ENCODE results near the gene CHEK2.
"Not testable (repeated sequence)": the region's sequence is repeated elsewhere in the genome, so short reads cannot be mapped to it uniquely, and the experiment has no call there.

CHEK2 gene

DNA sequence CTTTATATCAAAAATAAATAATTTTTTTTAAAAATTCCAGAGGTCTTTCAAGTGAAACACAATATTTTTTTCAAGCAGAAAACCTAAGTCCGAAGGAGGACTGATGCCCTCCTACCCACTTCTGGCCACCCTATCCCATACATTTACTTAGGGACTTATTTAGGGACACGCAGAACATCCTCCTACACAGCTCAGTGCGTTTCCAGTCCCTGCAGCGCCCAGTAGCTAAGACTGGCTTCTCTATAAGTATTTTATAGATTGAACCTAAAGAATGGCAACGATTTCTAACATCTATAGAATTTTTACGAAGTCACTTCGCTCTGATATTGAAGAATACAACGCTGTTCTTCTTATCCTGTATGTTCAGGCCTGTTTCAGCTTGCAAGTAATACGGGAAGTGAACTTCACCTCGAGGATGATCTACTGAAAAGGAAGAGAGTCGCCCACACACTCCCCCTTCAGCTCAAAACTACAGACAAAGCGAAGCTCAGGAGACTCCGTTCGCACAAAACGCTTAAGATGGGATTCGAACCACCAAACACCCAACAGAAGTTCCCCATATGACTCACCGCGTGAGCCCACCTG, 328 bp downstream of the CHEK2 start:
- no peak for DNase-seq

DNA sequence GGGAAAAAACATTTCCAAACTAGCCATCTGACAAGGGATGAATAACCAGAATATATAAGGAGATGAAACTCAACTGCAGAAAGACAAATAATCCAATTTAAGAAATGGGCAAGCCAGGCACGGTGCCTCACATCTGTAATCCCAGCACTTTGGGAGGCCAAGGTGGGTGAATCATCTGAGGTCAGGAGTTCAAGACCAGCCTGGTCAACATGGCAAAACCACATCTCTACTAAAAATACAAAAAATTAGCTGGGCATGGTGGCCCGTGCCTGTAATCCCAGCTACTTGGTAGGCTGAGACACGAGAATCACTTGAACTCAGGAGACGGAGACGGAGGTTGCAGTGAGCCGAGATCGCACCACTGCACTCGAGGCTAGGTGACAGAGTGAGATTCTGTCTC, 2.7 kb downstream of the CHEK2 start:
- not testable (repeated sequence) for DNase-seq

DNA sequence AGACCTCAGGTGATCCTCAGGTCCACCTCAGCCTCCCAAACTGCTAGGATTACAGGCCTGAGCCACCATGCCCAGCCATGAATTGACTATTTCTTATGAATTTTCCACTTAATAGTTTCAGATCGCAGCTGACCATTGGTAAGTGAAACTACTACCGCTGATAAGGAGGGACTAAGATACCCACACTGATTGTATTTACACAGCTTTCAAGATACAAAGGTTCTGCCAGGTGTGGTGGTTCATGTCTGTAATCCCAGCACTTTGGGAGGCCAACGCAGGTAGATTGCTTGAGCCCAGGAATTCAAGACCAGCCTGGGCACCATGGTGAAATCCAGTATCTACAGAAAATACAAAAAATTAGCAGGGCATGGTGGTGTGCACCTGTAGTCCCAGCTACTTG, 3.9 kb downstream of the CHEK2 start:
- no peak for DNase-seq

DNA sequence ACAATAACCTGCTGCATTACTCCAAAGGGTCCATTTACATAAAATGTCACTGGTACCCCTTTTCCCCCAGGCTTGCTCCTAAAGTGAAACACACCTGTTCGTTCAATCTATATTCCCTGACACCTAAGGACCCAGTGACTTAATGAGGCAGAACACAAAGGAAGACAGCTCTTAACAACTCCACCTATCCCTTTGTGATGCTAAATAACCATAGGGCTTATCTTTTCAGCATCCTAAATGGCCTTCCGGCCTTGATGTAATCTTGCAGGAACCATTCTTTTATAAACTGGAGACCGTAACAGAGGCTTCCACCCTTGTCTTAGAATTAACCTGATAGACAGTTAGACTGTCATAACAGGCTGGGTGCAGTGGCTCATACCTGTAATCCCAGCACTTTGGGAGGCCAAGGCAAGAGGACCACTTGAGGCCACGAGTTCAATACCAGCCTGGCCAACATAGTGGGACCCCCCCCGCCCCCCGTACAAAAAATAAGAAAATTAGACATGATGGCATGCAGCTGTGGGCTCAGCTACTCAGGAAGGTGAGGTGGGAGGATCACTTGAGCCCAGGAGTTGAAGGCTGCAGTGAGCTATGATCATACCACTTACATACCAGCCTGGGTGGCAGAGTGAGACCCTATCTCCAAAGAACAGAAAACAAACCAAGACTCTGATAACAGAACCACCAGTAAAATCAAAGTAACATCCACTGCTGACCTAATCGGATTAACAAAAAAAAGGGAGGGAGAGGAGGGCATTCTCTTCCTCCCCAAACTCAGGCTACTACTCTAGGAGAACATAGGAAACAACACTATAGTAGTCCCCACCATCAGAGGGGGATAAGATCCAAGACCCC, 5.1 kb downstream of the CHEK2 start:
- no peak for DNase-seq

GRCh38 chr22:28734393-28734792, 7.2 kb downstream of the CHEK2 start:
- no peak for DNase-seq

DNA sequence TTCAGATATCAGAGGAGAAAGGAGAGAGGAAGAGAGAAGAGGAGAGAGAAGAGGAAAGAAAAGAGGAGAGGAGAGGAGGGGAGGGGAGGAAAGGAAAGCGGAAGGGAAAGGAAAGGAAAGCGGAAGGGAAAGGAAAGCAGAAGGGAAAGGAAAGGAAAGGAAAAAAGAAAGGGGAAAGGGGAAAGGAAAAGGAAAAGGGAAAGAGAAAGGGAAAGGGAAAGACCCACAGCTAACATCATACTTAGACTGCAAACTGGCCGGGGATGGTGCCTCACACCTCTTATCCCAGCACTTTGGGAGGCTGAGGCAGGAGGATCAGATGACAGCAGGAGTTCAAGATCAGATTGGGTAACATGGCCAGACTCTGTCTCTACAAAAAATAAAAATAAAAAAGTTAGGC, 11.4 kb downstream of the CHEK2 start:
- no peak for DNase-seq

DNA sequence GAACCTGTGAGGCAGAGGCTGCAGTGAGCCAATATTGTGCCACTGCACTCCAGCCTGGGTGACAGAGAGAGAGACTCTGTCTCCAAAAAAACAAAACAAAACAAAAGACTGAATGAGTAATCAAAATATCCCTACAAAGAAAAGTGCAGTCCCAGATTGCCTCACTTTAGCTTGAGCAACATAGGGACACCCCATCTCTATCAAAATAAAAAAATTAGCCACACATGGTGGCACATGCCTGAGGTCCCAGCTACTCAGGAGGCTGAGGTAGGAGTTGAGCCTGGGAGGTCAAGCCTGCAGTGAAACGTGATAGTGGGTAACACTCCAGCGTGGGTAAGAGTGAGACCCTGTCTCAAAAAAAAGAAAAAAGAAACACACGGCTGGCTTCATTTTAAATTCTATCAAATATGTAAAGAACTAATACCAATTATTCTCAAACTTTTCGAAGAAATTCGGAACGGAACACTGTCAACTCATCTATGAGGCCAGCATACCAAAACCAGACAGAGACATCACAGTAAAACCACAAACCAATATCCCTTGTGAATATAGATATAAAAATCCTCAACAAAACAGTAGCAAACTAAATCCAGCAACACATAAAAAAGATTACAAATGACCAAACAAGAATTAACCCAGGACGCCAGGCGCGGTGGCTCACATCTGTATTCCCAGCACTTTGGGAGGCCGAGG, 12.9 kb downstream of the CHEK2 start:
- DNase-seq: no peak

- no peak for DNase-seq
These were observed 13.6 kb downstream of the CHEK2 start for GRCh38 chr22:28728002-28728401.

- DNase-seq: no peak
These were observed 23.6 kb downstream of the CHEK2 start for GRCh38 chr22:28718044-28718443.

- DNase-seq: no peak
These were observed 24.9 kb downstream of the CHEK2 start for GRCh38 chr22:28716686-28717085.

- DNase-seq: no peak
These were observed 26.0 kb downstream of the CHEK2 start for GRCh38 chr22:28715611-28716010.

GRCh38 chr22:28714043-28714628, 27.5 kb downstream of the CHEK2 start:
- DNase-seq: no peak

DNA sequence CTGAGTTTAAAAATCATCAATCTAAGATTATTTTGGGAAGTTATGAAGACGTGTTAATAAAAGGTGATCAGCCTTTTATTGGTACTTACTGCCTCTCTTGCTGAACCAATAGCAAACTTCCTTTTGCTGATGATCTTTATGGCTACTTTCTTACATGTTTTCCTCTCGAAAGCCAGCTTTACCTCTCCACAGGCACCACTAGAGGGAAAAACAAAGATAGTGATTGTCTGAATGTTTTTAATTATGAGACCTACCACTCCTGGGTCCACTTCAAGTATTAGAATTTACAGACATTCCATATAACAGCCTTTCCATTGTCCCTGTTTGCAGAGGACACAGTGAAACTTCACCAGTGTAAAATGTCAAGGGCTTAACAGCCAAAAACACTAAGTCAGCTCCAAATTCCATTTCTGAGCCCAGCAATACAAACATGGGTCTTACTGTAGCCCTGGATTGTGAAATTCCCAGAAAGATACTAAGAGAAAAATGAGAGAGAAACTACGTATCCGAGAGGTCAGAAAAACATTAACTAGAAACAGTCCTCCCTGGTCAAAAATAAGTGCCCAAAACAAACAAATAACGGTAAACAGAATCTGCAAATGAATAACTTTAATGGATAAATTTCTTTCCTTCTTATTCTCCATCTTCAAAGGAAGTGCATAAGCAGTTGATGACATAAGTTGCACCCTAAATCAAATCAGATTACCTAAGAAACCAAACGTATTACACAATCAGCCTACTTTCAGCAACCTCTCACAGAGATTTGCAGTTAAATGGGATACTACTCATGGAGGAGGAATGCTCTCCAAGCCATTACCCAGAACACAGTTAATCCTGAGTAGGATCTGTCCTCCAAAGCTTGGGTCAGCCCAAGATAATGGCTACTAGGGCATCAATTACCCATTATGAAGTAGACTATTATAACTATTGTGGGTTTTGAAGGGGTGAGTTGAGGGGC, 29.5 kb downstream of the CHEK2 start:
- DNase-seq: no peak

- DNase-seq: no peak
These were observed 30.3 kb downstream of the CHEK2 start for GRCh38 chr22:28711341-28711740.

- no peak for DNase-seq
These were observed 30.9 kb downstream of the CHEK2 start for GRCh38 chr22:28710576-28711191.

DNA sequence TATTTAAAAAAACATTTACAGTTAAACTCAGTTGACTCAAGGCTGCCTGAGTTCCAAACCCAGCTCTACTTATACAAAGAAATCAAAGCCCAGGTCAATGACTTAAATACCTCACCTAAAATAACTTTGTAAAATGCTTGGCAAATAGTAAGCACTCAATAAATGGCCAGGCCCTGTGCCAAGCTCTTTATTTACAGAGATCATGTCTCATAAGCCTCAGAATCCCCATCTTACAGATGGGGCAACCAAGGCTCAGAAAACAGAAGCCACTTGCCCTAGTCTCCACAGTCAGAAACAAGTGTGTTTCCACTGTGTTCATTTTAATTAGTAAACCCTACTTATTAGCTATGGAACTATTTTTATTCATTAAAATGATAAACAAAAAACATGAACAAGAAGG, 31.5 kb downstream of the CHEK2 start:
- no peak for DNase-seq

DNA sequence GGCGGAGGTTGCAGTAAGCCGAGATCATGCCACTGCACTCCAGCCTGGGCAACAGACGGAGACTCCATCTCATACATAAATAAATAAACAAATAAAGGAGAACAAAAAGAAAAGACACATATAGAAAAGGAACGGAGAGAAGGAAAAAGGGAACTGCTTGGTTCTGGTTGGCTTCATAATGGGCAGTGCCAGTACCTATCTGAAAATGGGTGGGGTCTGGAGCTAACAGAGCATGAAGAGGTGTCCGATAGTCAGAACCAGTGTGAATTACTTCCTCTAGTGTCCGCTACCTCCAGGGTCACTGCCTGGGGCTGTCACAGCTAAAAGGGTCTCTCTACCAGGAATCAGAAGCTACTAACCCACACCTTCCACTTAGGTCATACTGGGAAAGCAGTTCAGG, 34.8 kb downstream of the CHEK2 start:
- DNase-seq: no peak

GRCh38 chr22:28703436-28703835, 38.2 kb downstream of the CHEK2 start:
- DNase-seq: no peak

GRCh38 chr22:28702891-28703290, 38.7 kb downstream of the CHEK2 start:
- no peak for DNase-seq

DNA sequence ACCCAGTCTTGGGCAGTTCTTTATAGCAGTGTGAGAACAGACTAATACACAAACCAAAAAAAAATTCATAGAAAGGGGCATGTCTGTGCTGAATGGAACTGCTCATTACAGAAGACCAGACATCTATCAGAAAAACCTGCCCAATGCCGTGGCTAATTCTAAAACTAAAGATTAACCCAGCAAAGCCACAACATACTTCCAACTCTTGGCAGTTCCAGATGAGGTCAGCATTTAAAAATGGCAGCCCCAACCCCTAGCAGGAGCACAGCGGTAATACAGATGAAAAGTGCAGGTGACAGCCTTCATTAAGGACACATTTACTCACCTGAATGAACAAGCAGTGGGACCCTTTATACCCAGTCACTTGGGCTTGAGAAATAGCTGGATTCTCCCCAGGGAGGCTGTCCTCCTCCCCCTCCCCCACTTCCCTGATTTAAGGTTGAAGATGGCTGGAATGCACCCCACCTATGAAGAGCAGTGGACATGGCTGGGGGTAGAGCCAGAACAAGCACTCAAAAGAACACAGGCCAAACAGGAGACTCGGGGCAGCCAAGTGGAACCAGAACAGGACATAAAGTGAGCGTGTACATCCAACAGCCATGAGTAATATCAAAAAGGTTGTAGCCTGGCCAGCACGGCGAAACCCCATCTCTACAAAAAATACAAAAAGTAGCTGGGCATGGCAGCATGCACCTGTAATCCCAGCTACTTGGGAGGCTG, 48.4 kb downstream of the CHEK2 start:
- not testable (repeated sequence) for DNase-seq

DNA sequence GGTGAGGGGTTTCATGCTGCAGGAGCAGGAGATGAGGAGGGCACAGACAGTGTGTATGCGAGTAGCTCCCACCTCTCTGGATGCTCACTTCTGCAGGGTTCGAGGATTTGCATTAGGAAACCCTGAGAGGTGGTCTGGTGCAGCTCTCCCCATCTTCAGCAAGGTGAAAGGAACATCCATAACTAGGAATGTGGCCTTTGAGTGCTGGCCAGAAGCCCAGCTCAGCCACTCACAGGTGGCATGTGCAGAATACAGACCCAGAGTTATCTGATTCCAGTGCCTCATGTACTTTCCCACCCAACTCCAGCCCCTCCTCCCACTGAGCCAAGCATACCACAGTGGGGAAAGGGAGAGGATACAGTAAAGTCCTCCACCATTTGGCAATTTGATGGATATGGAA, 51.8 kb downstream of the CHEK2 start:
- DNase-seq: not testable (repeated sequence)
